ENCODE results near the gene LRRC32.

- TF ChIP-seq CTCF (IDR thresholded peaks at IDR 0.05; ENCODE audit: insufficient read depth, low read length, poor library complexity, severe bottlenecking) (no peak), EZH2phosphoT487 (conservative IDR thresholded peaks at IDR 0.05; ENCODE audit: low read length) (no peak)
Measured at GRCh38 chr11:76656571-76657081, 13.9 kb downstream of the LRRC32 start.
